ENCODE measurements around the gene CHST14. TPM values are rescaled to one million over a fixed set of nuclear protein-coding genes. Genes with fewer than 3 reads are reported as not detected.

CHST14 gene
- total and polyA plus RNA-seq, 10 donors: 7.1 to 18.5 (median 13.3) TPM

DNA sequence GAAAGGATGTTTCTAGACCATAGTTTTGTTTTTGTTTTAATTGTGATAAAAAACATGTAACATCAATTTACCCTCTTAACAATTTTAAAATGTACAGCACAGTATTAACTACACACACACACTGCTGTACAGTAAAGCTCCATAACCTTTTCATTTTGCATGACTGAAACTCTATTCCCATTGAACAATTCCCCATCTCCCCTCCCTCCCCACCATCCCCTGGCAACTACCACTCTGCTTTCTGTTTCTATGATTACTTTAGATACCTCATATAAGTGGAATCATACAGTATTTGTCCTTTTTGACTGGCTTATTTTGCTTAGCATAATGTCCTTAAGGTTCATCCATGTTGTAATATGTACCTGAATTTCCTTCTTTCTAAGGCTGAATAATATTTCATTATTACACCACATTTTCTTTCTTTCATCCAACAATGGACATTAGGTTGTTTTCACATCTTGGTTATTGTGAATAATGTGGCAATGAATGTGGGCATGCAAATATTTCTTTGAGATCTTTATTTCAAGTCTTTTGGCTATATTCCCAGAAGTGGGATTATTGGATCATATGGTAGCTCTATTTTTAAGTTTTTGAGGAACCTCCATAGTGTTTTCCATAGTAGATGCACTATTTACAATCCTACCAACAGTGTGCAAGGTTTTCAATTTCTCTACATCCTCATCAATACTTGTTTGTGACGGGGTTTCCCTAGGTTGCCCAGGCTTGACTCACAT, 10.7 kb downstream of the CHST14 start:
- H3K4me1 ChIP-seq: no peaks in the 10 kb centered on the region
- WGBS, 5 donors: 73 to 92% (median 86%) methylated on average over 1 of the region's 1 CpG
- no peaks in the 10 kb centered on the region for H3K36me3 ChIP-seq
- H3K9me3 ChIP-seq: no peaks in the 10 kb centered on the region
- DNase-seq: no peak
- no peak overlapping the region for H3K27ac ChIP-seq
- no peak for TF ChIP-seq POLR2AphosphoS5 (IDR thresholded peaks at IDR 0.05)
- TF ChIP-seq POLR2A (IDR thresholded peaks at IDR 0.05): no peak
- TF ChIP-seq, protein P1, sequence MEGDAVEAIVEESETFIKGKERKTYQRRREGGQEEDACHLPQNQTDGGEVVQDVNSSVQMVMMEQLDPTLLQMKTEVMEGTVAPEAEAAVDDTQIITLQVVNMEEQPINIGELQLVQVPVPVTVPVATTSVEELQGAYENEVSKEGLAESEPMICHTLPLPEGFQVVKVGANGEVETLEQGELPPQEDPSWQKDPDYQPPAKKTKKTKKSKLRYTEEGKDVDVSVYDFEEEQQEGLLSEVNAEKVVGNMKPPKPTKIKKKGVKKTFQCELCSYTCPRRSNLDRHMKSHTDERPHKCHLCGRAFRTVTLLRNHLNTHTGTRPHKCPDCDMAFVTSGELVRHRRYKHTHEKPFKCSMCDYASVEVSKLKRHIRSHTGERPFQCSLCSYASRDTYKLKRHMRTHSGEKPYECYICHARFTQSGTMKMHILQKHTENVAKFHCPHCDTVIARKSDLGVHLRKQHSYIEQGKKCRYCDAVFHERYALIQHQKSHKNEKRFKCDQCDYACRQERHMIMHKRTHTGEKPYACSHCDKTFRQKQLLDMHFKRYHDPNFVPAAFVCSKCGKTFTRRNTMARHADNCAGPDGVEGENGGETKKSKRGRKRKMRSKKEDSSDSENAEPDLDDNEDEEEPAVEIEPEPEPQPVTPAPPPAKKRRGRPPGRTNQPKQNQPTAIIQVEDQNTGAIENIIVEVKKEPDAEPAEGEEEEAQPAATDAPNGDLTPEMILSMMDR (IDR thresholded peaks at IDR 0.05 in 8 of 11, conservative IDR thresholded peaks at IDR 0.05 in 3 of 11): no peak
- intact Hi-C loops (cut with DNase I; ENCODE audit: low total_unique reads): no loop called here
- H3K4me3 ChIP-seq: no peak overlapping the region
- H3K27me3 ChIP-seq (replicated peaks in 1 of 7): peaks cover 0 to 4% (median 0%) of the 10 kb centered on the region in 7 donors

DNA sequence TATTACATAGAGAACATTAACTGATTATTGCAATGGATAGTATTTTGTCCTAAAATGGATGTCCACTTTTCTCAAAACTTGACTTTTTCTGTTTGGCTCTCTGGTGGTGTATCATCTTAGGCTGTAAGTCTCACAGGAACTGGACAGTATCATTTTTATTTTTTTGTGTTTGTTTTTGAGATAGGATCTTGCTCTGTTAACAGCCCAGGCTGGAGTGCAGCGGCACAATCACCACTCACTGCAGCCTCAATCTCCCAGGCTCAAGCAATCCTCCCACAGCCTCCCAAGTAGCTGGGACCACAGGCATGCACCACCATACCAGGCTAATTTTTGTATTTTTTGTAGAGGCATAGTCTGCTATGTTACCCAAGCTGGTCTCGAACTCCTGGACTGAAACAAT, 13.1 kb downstream of the CHST14 start:
- intact Hi-C loops (cut with DNase I; ENCODE audit: low total_unique reads): no loop called here
- 92 to 100% (median 95%) methylated on average over 2 of the region's 2 CpGs for WGBS, 5 donors
- no peak overlapping the region for H3K4me3 ChIP-seq

DNA sequence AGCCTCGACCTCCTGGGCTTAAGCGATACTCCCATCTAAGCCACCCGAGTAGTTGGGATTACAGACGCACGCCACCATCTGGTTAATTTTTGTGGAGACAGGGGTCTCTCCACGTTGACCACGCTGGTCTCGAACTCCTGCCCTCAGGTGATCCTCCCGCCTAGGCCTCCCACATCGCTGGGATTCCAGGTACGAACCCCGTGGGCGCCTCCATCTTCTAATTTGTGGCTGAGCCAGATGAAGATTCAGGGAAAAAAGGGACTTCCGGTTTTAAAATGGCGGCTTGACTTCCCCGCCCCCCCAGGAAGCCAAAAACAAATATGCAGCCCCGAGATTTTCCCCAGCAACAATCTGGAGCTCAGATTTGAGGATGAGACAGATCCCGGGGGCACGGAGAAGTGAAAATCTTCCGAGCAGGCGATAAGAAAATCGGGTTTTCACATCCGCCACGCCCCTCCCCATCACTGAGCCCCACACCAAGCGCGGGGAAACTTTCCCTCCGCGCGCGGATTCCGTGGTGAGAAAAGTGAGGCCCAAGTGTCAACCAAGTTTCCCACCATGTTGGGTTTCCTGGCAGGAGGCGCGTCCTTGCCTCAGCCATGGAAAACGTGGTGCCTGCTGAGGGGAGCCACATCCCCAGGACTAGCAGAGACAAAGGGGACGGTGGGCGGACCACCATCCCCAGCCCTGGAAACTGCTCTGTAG, 15.4 kb downstream of the CHST14 start:
- no peak overlapping the region for H3K27ac ChIP-seq
- no peaks in the 10 kb centered on the region for H3K4me1 ChIP-seq
- TF ChIP-seq, protein P1 (IDR thresholded peaks at IDR 0.05 in 8 of 11, conservative IDR thresholded peaks at IDR 0.05 in 3 of 11): no peak
- no peak for TF ChIP-seq POLR2A (IDR thresholded peaks at IDR 0.05)
- no peak for TF ChIP-seq POLR2AphosphoS5 (IDR thresholded peaks at IDR 0.05)
- peaks cover 0 to 6% (median 0%) of the 10 kb centered on the region in 7 donors for H3K27me3 ChIP-seq (replicated peaks in 1 of 7)
- no peak for DNase-seq
- WGBS, 5 donors: 83 to 91% (median 88%) methylated on average over 36 of the region's 36 CpGs
- H3K4me3 ChIP-seq: peak overlapping the region in 1 of 8 donors; percentile 15
- no peaks in the 10 kb centered on the region for H3K36me3 ChIP-seq
- intact Hi-C loops (cut with DNase I; ENCODE audit: low total_unique reads): no loop called here
- no peaks in the 10 kb centered on the region for H3K9me3 ChIP-seq

More for the DNA sequence above, 13.1 kb downstream of the CHST14 start:
- no peak overlapping the region for H3K27ac ChIP-seq
- DNase-seq: no peak
- H3K27me3 ChIP-seq (replicated peaks in 1 of 7): peaks cover 0 to 6% (median 0%) of the 10 kb centered on the region in 7 donors
- no peaks in the 10 kb centered on the region for H3K4me1 ChIP-seq
- TF ChIP-seq POLR2A (IDR thresholded peaks at IDR 0.05): no peak
- TF ChIP-seq, protein P1 (IDR thresholded peaks at IDR 0.05 in 8 of 11, conservative IDR thresholded peaks at IDR 0.05 in 3 of 11): no peak
- TF ChIP-seq POLR2AphosphoS5 (IDR thresholded peaks at IDR 0.05): no peak
- H3K9me3 ChIP-seq: no peaks in the 10 kb centered on the region
- H3K36me3 ChIP-seq: no peaks in the 10 kb centered on the region
